T-helper 1 cell treated with Interleukin-12 subunit alpha and Interleukin-12 subunit beta and Interleukin-4 antibody, amounts not matched to agents 30 ng/mL and 1 ng/mL, for 36 hours (primary cell): ENCODE data around the gene CCNG2. TPM values are rescaled to one million over a fixed set of nuclear protein-coding genes. Genes with fewer than 3 reads are reported as not detected.
"Not testable (repeated sequence)": the region's sequence is repeated elsewhere in the genome, so short reads cannot be mapped to it uniquely, and the experiment has no call there.

Source experiments
- intact Hi-C: fragments of 100-400 bp; cut with micrococcal nuclease; formaldehyde crosslinking; loops from one replicate; pipeline ENCODE4 v1.15.1; 2024
- total RNA-seq: library from RNA; stranded (reverse); gene quantifications from 2 replicates; pipeline ENCODE4 v1.2.3, GENCODE V29; 2022

CCNG2 gene, protein sequence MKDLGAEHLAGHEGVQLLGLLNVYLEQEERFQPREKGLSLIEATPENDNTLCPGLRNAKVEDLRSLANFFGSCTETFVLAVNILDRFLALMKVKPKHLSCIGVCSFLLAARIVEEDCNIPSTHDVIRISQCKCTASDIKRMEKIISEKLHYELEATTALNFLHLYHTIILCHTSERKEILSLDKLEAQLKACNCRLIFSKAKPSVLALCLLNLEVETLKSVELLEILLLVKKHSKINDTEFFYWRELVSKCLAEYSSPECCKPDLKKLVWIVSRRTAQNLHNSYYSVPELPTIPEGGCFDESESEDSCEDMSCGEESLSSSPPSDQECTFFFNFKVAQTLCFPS
- 18.1 and 19.1 TPM in 2 replicates for total RNA-seq

- intact Hi-C loops = loop anchor here (1.0 to 5.0 kb wide), 21 partner anchors 19 to 1782 kb away; partner anchors contain the start of genes BMP2K, CDKL2, G3BP2 and MRPL1
Measured at GRCh38 chr4:77156912-77157858, at the start of gene CCNG2. Gene CCNG2 (plus strand): TSS chr4:77157207. CDS start chr4:77158533, 1,326 bp downstream.

GRCh38 chr4:77110730-77111129 lies 46.3 kb upstream of the CCNG2 start:
- intact Hi-C loops = no loop called here

GRCh38 chr4:77113069-77113468 lies 43.9 kb upstream of the CCNG2 start:
- intact Hi-C loops = no loop called here

GRCh38 chr4:77117721-77118120 lies 39.3 kb upstream of the CCNG2 start:
- intact Hi-C loops = no loop called here

- intact Hi-C loops = no loop called here
Measured at GRCh38 chr4:77120886-77121508, 36.0 kb upstream of the CCNG2 start.

DNA sequence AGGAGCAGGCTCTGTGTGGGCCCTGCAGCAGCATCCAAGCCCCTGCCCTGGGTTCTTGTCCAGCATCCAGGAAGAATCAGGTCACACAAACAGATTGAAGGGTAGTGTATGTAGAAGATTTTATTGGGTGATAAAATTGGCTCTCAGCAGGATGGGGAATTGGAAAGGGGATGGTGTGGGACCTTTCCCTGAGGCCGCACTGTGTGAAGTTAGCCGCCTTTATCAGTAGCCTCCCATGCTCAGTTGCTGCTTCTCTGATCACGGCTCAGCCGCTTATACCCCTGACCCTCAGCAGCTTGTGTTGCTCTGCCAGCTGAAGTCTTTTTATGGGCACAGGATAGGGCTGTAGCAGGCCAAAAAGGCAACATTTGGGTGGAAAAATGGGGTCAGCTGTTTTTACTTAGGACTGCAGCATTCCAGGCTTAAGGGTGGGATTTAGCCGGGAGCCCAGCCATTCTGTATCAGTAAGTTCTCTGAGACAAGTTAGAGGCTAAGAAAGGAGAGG lies 35.2 kb upstream of the CCNG2 start:
- intact Hi-C loops = no loop called here

DNA sequence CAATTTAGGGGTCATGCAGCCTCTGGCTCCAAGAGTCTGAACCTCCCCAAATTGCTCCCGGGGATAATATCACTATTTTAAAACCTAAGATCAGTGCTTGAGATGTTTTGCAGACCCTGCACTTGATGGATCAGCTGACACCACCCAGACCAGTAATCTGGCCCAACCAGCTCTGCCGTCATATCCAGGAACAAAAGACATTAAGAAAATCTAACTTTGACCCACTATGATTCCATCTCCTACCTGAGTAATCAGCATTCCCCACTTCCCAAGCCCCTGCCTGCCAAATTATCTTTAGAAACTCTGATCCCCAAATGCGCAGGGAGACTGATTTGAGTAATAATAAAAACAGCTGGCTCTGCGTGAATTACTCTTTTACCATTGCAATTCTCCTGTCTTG lies 34.4 kb upstream of the CCNG2 start:
- intact Hi-C loops = no loop called here

GRCh38 chr4:77123411-77123810 lies 33.6 kb upstream of the CCNG2 start:
- intact Hi-C loops = no loop called here

- intact Hi-C loops = no loop called here
Measured at GRCh38 chr4:77124576-77124975, 32.4 kb upstream of the CCNG2 start.

DNA sequence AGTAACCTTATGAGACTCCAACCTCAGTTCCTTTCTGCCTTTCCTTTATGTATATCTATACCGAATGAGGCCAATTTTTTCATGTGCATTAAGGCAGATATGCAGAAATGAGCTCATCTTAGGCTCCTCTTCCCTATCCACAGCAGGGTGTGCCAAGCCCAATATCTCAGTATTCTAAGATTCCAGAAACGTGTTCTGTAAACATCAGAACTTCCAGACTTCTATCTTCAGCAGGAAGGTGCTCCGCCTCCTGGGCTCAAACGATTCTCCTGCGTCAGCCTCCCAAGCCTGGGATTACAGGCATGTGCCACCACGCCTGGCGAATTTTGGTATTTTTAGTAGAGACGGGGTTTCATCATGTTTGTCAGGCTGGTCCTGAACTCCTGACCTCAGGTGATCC lies 31.0 kb upstream of the CCNG2 start:
- intact Hi-C loops = no loop called here

GRCh38 chr4:77126809-77127208 lies 30.2 kb upstream of the CCNG2 start:
- intact Hi-C loops = no loop called here

DNA sequence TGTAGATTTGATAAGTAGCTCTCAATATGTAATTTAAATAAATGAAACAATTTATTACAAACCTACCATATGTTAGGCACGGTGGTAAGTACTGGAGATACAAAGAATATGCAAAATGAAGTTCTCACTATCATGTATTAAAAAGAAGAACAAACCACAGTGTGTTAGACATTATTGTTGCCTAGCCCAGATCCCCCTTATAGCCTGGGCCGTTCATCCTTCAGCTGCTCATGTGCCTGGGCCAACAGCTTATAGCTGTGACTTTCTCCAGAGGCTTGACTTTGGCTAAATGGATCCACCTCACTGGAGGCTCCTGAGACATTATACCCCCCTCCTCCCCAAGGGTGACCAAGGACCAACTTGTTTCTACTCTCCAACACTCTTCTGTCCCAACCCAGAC lies 29.8 kb upstream of the CCNG2 start:
- intact Hi-C loops = no loop called here

GRCh38 chr4:77127837-77128621 lies 29.0 kb upstream of the CCNG2 start:
- intact Hi-C loops = no loop called here

- intact Hi-C loops = no loop called here
Measured at GRCh38 chr4:77132652-77133312, 24.2 kb upstream of the CCNG2 start.

DNA sequence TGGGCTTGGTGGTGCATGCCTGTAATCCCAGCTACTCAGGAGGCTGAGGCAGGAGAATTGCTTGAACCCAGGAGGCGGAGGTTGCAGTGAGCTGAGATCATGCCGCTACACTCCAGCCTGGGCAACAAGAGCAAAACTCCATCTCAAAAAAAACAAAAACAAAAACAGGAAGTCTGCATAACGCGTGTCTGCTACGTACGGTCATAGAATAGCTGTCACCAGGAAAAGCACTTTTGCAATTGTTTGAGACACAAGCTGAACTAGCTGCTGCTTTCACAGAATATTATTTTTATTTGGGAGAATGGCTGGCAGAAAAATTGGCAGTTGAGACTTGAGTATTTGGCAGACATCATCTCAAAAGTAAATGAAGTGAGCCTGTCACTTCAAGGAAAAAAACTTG lies 19.6 kb upstream of the CCNG2 start:
- intact Hi-C loops = not testable (repeated sequence)

DNA sequence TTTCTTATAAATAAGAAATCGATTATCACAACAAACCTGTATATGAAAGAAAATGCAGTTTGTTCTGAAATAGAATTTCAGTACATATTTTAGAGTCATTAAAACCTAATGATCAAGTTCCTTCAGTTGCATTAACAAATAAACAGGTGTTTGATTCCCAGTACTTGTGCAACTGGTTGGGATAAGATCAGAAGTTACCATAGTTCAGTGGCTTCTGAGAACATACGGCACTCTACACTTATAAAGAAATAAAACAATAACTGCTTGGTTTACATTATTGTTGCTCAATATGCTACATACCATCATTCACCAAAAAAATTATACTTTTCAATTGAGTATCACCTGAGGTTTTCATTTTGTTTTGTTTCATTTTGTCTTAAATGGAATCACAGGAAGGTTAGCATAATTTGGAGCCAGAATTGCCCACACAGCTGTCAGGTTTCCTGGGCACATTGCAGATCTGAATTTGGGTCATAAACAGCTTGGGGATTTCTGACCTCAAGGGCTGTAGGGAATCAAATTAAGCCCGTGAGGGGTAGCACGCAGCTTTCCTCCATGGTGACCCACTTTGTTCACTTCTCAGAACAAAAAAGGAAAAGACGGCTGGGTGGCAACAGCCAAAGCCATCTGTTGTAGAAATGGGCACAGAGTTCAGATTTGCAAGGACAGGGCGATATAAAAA lies 14.9 kb upstream of the CCNG2 start:
- intact Hi-C loops = no loop called here

DNA sequence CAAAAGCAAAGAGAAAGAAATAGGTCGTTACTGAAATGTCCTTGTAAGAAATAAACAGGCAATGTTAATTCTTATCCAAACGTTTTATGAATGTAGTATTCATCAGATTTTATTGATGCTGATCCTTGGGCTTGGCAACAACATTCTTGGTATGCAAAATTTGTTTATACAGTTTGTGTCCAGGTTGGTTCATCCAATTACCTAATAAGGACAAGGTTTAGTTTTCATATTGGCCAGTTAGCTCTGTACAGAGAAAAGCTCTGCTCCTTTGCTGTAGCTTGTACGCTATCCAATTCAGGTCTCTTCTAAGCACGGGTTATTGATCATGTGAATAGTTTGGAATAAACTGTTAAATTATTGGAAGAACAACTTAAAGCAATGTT lies 14.4 kb upstream of the CCNG2 start:
- intact Hi-C loops = no loop called here

- intact Hi-C loops = no loop called here
Measured at GRCh38 chr4:77143091-77143490, 13.9 kb upstream of the CCNG2 start.

DNA sequence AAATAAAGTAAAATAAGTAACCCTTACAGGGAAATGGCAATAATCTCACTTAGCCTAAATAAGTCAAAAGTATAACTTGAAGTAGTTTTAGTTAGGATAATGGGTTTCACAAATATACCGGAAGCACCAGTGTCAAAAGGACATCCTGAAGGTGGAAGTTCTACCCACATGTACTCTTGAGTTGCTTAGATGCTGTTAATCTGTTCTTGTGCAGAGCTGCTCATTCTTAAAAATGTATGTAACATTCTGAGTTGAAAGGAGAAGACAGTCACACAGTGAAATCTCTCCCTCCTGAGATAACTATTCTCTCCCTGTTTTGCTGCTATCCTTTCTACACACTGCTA lies 11.2 kb upstream of the CCNG2 start:
- intact Hi-C loops = no loop called here
